ENCODE results near the gene MSL3. TPM values are rescaled to one million over a fixed set of nuclear protein-coding genes. Genes with fewer than 3 reads are reported as not detected.

MSL3 gene
- total RNA-seq, 2 donors from 2014 or later: 16.2 to 18.0 TPM

- Mint-ChIP-seq H3K4me3 (no peak overlapping the region), H3K36me3 (ENCODE audit: low read depth) (no peaks in the 10 kb centered on the region), H3K27ac (no peak overlapping the region), H3K4me1 (no peaks in the 10 kb centered on the region), H3K27me3 (ENCODE audit: insufficient read depth) (no peaks in the 10 kb centered on the region), H3K9me3 (peaks cover 45% of the 10 kb centered on the region)
- Histone ChIP-seq H3K9ac (ENCODE audit: extremely low read depth, low read length, poor library complexity, severe bottlenecking) (no peak overlapping the region), H3K27me3 (ENCODE audit: control insufficient read depth, insufficient read depth, low read length, poor library complexity, severe bottlenecking) (no peaks in the 10 kb centered on the region), H3K4me3 (ENCODE audit: low read length) (no peak overlapping the region), H3K27ac (ENCODE audit: low read depth, low read length) (no peak overlapping the region), H3K9me3 (ENCODE audit: control insufficient read depth, low read length) (no peaks in the 10 kb centered on the region), H3K36me3 (ENCODE audit: control insufficient read depth, insufficient read depth, low read length) (no peaks in the 10 kb centered on the region), H3K4me1 (ENCODE audit: control insufficient read depth, insufficient read depth, low read length) (no peaks in the 10 kb centered on the region)
- WGBS, 2 experiments (ENCODE audit: insufficient coverage in 1 of 2, insufficient read length in 1 of 2): 86 to 100% methylated on average over 1 to 6 of the region's 6 CpGs
- no peak for TF ChIP-seq CTCF (conservative IDR thresholded peaks at IDR 0.05)
- DNase-seq: no peak
Measured at GRCh38 chrX:11793734-11794133, 35.7 kb downstream of the MSL3 start.

- Mint-ChIP-seq H3K27ac (no peak overlapping the region), H3K4me1 (no peaks in the 10 kb centered on the region), H3K27me3 (ENCODE audit: insufficient read depth) (no peaks in the 10 kb centered on the region), H3K4me3 (no peak overlapping the region), H3K36me3 (ENCODE audit: low read depth) (no peaks in the 10 kb centered on the region), H3K9me3 (peaks cover 41% of the 10 kb centered on the region)
- Histone ChIP-seq H3K9ac (ENCODE audit: extremely low read depth, low read length, poor library complexity, severe bottlenecking) (no peak overlapping the region), H3K4me3 (ENCODE audit: low read length) (no peak overlapping the region), H3K27ac (ENCODE audit: low read depth, low read length) (no peak overlapping the region), H3K4me1 (ENCODE audit: control insufficient read depth, insufficient read depth, low read length) (no peaks in the 10 kb centered on the region), H3K9me3 (ENCODE audit: control insufficient read depth, low read length) (no peaks in the 10 kb centered on the region), H3K27me3 (ENCODE audit: control insufficient read depth, insufficient read depth, low read length, poor library complexity, severe bottlenecking) (no peaks in the 10 kb centered on the region), H3K36me3 (ENCODE audit: control insufficient read depth, insufficient read depth, low read length) (no peaks in the 10 kb centered on the region)
- no peak for DNase-seq
- TF ChIP-seq CTCF (conservative IDR thresholded peaks at IDR 0.05): no peak
- 93% methylated on average over 1 of the region's 2 CpGs; no CpG with 5 or more reads in 1 of the 2 experiments for WGBS, 2 experiments (ENCODE audit: insufficient coverage in 1 of 2, insufficient read length in 1 of 2)
Measured at GRCh38 chrX:11813341-11813740, 55.3 kb downstream of the MSL3 start.

Other genes with a start within 250 kb of the MSL3 start
- gene ARHGAP6, start 92.3 kb upstream of the MSL3 start, total RNA-seq: under 1 TPM; 0.48 to 0.73 TPM